GM20000 (cell line): ENCODE data around the gene SSNA1.

Experiments used
- DNase-seq: peaks from one replicate; pipeline ENCODE4 v3.0.0; 2012; ENCODE audit warnings: low spot score
- TF ChIP-seq, protein P1 (sequence below): IDR thresholded peaks from 2 replicates; pipeline ENCODE4 v1.5.1; 2012; ENCODE audit warnings: mild to moderate bottlenecking, control low read depth; ENCODE audit errors: extremely low read depth, missing control alignments

SSNA1 gene

DNA sequence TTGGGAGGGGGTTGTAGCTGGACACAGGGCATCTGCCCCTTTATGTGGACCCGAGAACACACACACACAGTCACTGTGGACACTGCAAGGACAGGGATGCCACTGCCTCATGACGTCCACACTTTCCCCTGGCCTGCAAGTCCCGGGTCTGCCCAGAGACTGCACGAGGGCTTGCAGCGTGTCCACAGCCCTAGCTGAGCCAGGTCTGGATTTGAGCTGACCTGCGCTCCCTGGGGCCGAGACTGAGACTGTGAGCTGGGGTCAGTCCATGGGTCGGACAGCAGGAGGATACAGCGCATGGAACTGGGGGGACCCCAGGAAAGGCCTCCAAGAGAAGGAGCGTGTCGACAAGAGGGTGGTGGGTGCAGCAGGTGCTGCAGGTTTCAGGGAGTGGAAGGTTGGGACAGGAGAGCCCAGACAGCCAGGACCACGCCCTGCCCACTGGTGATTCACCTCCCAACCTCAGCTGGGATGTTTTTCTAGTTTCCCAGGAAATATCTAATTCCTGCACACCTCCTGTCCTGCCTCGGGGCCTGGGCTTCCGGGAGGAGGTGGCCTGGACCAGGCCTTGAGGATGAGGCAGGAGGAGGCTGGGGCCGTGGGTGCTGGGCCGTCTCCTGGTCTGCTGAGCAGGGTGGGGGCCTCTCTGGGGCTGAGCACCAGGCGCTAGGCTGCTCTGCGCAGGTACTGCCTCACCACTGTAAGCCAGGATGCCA lies 38.0 kb downstream of the SSNA1 start:
- TF ChIP-seq, protein P1, sequence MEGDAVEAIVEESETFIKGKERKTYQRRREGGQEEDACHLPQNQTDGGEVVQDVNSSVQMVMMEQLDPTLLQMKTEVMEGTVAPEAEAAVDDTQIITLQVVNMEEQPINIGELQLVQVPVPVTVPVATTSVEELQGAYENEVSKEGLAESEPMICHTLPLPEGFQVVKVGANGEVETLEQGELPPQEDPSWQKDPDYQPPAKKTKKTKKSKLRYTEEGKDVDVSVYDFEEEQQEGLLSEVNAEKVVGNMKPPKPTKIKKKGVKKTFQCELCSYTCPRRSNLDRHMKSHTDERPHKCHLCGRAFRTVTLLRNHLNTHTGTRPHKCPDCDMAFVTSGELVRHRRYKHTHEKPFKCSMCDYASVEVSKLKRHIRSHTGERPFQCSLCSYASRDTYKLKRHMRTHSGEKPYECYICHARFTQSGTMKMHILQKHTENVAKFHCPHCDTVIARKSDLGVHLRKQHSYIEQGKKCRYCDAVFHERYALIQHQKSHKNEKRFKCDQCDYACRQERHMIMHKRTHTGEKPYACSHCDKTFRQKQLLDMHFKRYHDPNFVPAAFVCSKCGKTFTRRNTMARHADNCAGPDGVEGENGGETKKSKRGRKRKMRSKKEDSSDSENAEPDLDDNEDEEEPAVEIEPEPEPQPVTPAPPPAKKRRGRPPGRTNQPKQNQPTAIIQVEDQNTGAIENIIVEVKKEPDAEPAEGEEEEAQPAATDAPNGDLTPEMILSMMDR = no peak
- no peak for DNase-seq

DNA sequence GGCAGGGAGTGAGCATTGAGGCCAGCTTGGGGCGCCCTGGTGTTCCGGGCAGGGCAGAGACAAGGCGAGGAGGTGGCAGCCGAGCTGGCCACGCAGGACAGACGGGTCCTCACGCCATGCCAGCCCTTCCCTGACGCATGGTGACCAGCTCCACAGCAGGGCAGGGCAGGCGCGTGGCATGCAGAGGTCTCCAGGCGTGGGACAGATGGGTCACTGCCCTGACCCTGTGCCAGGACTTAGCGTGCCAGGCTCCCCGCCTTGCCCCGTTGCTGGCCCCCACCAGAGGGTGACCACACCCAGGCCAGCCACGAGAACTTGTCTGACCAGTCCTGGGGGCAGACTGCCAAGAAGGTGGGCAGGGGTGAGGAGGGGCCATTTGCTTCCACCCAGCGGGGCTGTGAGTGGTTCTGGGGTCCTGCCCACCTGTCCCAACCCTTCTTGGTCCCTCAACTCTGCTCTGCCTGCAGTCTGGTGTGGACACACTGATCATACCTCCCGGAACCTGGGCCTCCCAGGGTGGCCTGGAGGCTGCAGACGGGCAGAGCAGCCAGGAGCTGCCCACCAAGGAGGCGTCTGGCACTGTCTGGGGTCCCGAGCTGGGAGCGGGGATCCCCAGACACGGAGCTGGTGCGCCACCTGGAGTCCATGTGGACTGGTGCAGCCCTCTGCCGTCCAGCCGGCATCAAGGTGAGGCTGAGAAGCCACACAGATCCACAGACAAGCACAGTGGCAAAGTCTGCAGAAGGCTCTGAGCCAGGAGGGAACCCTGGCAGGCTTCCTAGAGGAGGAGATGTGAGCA lies 38.8 kb downstream of the SSNA1 start, which contains the start of gene RNF224:
Gene RNF224 (plus strand): TSS at position 449 of the 799 bp plus-strand sequence. CDS start 834 bp downstream, outside the sequence.
- DNase-seq = peak; percentile 88
- TF ChIP-seq, protein P1 = peak; percentile 94

DNA sequence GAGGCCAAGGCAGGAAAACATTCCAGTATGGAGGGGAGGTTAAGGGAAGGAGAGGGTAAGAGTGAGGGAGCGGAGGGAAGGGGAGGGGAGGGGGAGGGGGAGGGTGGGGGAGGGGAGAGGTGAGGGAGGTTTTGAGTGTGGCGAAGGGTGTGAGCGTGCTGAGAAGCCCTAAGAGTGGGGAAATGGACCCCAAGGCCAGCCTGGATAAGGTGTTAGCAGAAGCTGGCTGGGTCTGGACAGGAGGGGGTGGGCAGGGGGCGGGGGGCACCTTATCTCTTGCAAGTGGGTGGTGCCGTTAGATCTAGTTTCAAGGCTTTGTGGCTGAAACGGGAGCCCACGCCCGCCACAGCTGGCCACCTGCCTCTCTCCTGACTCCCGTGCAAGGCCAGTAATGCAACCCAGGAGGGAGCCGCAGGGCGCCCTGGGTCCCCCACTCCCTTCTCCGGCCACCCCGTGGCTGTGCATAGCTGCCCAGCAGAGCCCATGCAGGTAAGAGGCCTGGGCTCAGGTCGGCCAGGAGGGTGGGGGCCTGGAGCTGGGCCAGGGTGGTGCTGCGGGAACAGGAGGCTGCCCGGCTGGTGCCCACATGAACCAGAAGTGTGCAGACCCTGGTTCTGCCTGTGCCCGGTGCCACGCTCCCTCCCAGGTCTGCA lies 39.5 kb downstream of the SSNA1 start:
- TF ChIP-seq, protein P1 = no peak
- no peak for DNase-seq

DNA sequence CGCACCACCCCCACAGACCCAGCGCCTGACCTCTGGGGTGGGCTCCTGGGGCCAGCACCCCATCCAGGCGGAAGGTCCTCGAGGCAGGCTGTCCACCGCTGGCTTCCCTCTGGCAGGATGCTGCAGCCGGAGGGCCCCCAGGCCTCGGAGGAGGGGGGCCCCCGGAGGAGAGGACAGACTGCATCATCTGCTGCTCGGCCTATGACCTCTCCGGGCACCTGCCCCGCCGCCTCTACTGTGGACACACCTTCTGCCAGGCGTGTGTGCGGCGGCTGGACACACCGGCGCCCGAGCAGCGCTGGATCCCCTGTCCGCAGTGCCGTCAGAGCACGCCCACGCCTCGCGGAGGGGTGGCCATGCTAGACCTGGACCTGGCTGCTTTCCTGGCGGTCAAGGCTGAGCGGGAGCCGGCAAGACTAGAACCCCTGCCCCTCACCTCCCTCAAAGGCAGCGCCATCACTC lies 40.1 kb downstream of the SSNA1 start:
- TF ChIP-seq, protein P1 = no peak
- no peak for DNase-seq

DNA sequence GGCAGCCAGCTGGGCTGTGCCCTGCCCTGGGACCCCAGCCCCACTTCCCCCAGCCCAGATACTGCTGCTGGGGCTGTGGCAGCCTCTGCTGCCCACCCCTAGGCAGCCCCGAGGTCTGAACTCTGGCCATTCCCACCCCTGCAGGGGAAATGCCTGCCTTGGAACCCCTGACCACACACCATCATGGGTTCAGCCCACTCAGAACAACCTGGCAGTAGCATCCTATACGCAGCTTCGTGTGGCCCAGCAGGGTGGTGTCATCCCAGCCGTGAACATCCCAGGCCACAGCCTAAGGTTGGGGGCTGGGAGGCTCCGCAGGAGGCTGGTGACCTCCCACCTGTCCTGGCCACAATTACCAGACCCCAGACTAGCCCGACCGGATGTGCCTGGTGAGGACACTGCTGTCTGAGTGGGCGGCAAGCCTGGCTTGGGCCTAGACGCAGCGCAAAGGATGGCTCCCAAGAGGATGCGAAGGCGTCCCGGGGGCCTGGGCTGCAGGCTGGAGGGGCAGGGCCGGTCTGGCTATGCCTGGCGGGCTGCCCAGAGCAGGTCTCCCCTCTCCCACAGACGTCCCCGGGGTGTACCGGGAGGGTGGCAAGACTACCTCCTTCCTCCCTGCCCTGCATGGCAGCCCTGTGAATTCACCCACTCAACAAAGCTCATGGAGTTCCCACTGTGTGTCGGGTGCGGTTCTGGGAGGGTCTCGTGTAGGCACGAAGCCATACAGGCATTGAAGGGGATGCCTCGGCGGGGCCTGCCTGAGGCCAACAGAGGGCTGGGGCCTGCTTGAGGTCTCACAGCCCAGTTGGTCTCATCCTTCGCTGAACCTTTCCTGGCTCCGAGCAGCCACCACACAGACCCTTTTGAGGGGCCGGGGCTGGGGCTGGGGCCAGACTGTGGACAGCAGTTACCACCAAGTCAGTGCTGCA lies 40.8 kb downstream of the SSNA1 start:
- DNase-seq = no peak

More for the DNA sequence above, 40.8 kb downstream of the SSNA1 start:
- TF ChIP-seq, protein P1 = no peak
